Astrocyte (in vitro differentiated cells and primary cell): ENCODE data around the gene SH2D6.

Experiments
- EZH2 ChIP-seq: IDR thresholded peaks from 2 replicates; pipeline ENCODE4 v1.6.1; 2012; ENCODE audit warnings: mild to moderate bottlenecking, low read length, inconsistent platforms; ENCODE audit not compliant: insufficient read depth
- TF ChIP-seq, protein P1 (sequence below): IDR thresholded peaks from 2 replicates; pipeline ENCODE4 v1.5.1; 2011; ENCODE audit warnings: low read depth, mild to moderate bottlenecking, inconsistent platforms, low read length, moderate library complexity; ENCODE audit not compliant: insufficient read depth

DNA sequence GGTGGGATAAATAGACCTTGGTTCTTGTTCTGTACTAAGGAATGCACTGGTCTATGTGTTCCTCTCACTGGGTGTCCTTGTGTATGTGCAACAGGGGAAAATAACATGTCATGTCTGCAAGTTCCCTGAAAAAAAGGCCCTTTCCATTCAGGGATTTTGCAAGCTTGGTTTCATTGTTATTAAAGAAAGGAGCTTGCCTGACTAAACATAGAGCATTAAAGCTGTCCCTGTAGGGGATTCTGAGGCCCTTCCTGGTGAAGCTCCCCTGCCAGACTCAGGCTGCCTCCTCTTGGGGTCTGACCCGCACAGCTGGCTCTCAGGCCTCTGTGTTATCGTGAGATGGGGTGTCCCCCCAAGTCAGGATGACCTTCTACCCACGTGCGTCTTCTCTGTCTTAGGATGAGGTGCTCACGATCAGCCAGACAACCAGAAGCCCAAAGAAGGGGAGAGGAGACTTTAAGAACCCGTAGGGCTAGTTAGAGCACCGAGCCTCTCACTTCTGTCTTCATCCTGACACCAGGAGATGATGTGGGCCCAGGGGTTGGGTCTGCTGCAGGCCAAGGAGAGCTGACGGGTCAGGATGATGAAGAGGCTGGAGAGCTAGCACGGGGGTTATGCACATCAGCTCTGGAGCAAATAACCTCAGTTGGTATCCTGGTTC, 29.5 kb upstream of the SH2D6 start:
- TF ChIP-seq, protein P1, sequence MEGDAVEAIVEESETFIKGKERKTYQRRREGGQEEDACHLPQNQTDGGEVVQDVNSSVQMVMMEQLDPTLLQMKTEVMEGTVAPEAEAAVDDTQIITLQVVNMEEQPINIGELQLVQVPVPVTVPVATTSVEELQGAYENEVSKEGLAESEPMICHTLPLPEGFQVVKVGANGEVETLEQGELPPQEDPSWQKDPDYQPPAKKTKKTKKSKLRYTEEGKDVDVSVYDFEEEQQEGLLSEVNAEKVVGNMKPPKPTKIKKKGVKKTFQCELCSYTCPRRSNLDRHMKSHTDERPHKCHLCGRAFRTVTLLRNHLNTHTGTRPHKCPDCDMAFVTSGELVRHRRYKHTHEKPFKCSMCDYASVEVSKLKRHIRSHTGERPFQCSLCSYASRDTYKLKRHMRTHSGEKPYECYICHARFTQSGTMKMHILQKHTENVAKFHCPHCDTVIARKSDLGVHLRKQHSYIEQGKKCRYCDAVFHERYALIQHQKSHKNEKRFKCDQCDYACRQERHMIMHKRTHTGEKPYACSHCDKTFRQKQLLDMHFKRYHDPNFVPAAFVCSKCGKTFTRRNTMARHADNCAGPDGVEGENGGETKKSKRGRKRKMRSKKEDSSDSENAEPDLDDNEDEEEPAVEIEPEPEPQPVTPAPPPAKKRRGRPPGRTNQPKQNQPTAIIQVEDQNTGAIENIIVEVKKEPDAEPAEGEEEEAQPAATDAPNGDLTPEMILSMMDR: no peak
- TF ChIP-seq EZH2: no peak
